ENCODE results near the gene CAPN7.

GRCh38 chr3:15228147-15228546, 22.1 kb downstream of the CAPN7 start:
- TF ChIP-seq CTCF (IDR thresholded peaks at IDR 0.05) (no peak), POLR2A (IDR thresholded peaks at IDR 0.05) (no peak)
